ENCODE data around the gene UBE2H. TPM values are rescaled to one million over a fixed set of nuclear protein-coding genes. Genes with fewer than 3 reads are reported as not detected.

UBE2H gene
- total and polyA plus RNA-seq, 10 of the 15 experiments (the other 5 are each of a cell fraction or from before 2014, with no cell fraction given), result 15.6 to 75.5 (median 32.8) TPM

DNA sequence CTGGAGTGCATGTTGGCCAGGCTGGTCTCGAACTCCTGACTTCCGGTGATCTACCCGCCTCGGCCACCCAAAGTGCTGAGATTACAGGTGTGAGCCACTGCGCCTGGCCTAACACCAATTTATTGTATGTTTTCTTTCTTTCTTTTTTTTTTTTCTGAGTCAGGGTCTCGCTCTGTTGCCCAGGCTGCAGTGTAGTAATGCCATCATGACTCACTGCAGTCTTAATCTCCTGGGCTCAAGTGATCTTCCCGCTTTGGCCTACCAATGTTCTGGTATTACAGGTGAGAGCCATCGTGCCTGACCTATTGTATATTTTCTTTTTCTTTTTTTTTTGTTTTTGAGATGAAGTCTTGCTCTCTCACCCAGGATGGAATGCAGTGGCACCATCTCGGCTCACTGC, 33.8 kb upstream of the UBE2H start:
- in situ Hi-C loops (cut with MboI), result no loop called here
- H2AFZ ChIP-seq (ENCODE audit: control insufficient read depth, low read depth, low read length), result no peak overlapping the region
- SMC1A ChIA-PET (ENCODE audit: uncharacterized antibody, unreplicated experiment), result interaction anchor here (1.6 kb wide), 1 partner anchor 23 kb away, joined by 7 read pairs; no protein-coding TSS in a partner anchor
- BruUV-seq (replicated peaks), result no TSS peak
- WGBS (ENCODE audit: insufficient coverage, insufficient replicate concordance, low lambda C conversion rate, missing lambda C conversion rate), result 74% methylated on average over 8 of the region's 9 CpGs
- no peaks in the 10 kb centered on the region for H3K36me3 ChIP-seq (ENCODE audit: control insufficient read depth in 2 of 2, insufficient read depth in 2 of 2, low read length in 1 of 2)
- DNase-seq (ENCODE audit: low read depth, low spot score), result no peak
- FAIRE-seq, result no peak
- H3K27me3 ChIP-seq (replicated peaks in 1 of 2; ENCODE audit: control insufficient read depth in 2 of 2, insufficient read depth in 2 of 2, low read length in 1 of 2), result no peaks in the 10 kb centered on the region
- peaks cover 14% of the 10 kb centered on the region for H3K4me1 ChIP-seq (ENCODE audit: control insufficient read depth, insufficient read depth, low read length)
- POLR2A ChIA-PET, result interaction anchor here (0.6 kb wide), 1 partner anchor 19 kb away, joined by 4 read pairs; no protein-coding TSS in a partner anchor
- H3K27ac ChIP-seq (ENCODE audit: control insufficient read depth, insufficient read depth), result no peak overlapping the region
- H4K20me1 ChIP-seq (ENCODE audit: control insufficient read depth, insufficient read depth), result no peaks in the 10 kb centered on the region
- no peaks in the 10 kb centered on the region for H3K9me3 ChIP-seq (replicated peaks; ENCODE audit: control insufficient read depth, insufficient read depth, low read length)
- intact Hi-C loops (cut with micrococcal nuclease; ENCODE audit: unreplicated experiment), result no loop called here
- CTCF ChIA-PET, result interaction anchor here (1.0 kb wide), 1 partner anchor 157 kb away, joined by 3 read pairs; no protein-coding TSS in a partner anchor
- no peak for ATAC-seq
- H3K79me2 ChIP-seq (ENCODE audit: control insufficient read depth, insufficient read depth, low read length), result no peaks in the 10 kb centered on the region
- H3K4me2 ChIP-seq (ENCODE audit: control insufficient read depth, insufficient read depth), result no peak overlapping the region
- RAD21 ChIA-PET (ENCODE audit: unreplicated experiment), result no interaction called here
- no peak overlapping the region for H3K4me3 ChIP-seq
- no peak overlapping the region for H3K9ac ChIP-seq (ENCODE audit: control insufficient read depth, insufficient read depth, low read length)
- TF ChIP-seq, protein P1, sequence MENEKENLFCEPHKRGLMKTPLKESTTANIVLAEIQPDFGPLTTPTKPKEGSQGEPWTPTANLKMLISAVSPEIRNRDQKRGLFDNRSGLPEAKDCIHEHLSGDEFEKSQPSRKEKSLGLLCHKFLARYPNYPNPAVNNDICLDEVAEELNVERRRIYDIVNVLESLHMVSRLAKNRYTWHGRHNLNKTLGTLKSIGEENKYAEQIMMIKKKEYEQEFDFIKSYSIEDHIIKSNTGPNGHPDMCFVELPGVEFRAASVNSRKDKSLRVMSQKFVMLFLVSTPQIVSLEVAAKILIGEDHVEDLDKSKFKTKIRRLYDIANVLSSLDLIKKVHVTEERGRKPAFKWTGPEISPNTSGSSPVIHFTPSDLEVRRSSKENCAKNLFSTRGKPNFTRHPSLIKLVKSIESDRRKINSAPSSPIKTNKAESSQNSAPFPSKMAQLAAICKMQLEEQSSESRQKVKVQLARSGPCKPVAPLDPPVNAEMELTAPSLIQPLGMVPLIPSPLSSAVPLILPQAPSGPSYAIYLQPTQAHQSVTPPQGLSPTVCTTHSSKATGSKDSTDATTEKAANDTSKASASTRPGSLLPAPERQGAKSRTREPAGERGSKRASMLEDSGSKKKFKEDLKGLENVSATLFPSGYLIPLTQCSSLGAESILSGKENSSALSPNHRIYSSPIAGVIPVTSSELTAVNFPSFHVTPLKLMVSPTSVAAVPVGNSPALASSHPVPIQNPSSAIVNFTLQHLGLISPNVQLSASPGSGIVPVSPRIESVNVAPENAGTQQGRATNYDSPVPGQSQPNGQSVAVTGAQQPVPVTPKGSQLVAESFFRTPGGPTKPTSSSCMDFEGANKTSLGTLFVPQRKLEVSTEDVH (IDR thresholded peaks at IDR 0.05; ENCODE audit: low read depth, partially characterized antibody), result no peak
- no peak for TF ChIP-seq RAD51 (IDR thresholded peaks at IDR 0.05)

DNA sequence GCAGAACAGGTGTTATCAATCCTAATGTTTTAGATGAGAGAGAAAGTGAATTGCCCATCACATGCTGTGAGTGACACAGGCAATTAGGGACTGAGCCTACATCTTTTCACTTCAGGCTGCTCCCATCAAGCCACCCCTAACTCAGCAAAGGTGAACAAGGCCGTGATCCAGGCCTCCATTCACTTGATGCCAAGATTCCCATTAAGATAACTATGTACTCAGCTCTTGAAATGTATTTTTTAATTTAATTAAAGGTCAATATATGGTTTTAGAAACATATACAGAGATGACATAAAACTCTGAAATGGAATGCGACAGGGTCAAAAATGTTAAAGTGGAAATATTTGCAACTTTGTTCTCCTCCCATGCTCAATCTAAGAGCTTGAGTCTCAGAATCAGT, 27.9 kb upstream of the UBE2H start:
- SMC1A ChIA-PET (ENCODE audit: uncharacterized antibody, unreplicated experiment), result interaction anchor here (1.9 kb wide), 1 partner anchor 22 kb away, joined by 5 read pairs; no protein-coding TSS in a partner anchor
- TF ChIP-seq CHD2 (IDR thresholded peaks at IDR 0.05; ENCODE audit: borderline replicate concordance, low read depth, low read length) (no peak), CHD1 (IDR thresholded peaks at IDR 0.05; ENCODE audit: low read depth, low read length) (no peak), SIX5 (IDR thresholded peaks at IDR 0.05; ENCODE audit: low read depth, low read length, severe bottlenecking) (no peak)
- TF ChIP-seq, protein P2, sequence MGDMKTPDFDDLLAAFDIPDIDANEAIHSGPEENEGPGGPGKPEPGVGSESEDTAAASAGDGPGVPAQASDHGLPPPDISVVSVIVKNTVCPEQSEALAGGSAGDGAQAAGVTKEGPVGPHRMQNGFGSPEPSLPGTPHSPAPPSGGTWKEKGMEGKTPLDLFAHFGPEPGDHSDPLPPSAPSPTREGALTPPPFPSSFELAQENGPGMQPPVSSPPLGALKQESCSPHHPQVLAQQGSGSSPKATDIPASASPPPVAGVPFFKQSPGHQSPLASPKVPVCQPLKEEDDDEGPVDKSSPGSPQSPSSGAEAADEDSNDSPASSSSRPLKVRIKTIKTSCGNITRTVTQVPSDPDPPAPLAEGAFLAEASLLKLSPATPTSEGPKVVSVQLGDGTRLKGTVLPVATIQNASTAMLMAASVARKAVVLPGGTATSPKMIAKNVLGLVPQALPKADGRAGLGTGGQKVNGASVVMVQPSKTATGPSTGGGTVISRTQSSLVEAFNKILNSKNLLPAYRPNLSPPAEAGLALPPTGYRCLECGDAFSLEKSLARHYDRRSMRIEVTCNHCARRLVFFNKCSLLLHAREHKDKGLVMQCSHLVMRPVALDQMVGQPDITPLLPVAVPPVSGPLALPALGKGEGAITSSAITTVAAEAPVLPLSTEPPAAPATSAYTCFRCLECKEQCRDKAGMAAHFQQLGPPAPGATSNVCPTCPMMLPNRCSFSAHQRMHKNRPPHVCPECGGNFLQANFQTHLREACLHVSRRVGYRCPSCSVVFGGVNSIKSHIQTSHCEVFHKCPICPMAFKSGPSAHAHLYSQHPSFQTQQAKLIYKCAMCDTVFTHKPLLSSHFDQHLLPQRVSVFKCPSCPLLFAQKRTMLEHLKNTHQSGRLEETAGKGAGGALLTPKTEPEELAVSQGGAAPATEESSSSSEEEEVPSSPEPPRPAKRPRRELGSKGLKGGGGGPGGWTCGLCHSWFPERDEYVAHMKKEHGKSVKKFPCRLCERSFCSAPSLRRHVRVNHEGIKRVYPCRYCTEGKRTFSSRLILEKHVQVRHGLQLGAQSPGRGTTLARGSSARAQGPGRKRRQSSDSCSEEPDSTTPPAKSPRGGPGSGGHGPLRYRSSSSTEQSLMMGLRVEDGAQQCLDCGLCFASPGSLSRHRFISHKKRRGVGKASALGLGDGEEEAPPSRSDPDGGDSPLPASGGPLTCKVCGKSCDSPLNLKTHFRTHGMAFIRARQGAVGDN (IDR thresholded peaks at IDR 0.05), result no peak
- TF ChIP-seq, protein P3, sequence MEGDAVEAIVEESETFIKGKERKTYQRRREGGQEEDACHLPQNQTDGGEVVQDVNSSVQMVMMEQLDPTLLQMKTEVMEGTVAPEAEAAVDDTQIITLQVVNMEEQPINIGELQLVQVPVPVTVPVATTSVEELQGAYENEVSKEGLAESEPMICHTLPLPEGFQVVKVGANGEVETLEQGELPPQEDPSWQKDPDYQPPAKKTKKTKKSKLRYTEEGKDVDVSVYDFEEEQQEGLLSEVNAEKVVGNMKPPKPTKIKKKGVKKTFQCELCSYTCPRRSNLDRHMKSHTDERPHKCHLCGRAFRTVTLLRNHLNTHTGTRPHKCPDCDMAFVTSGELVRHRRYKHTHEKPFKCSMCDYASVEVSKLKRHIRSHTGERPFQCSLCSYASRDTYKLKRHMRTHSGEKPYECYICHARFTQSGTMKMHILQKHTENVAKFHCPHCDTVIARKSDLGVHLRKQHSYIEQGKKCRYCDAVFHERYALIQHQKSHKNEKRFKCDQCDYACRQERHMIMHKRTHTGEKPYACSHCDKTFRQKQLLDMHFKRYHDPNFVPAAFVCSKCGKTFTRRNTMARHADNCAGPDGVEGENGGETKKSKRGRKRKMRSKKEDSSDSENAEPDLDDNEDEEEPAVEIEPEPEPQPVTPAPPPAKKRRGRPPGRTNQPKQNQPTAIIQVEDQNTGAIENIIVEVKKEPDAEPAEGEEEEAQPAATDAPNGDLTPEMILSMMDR (IDR thresholded peaks at IDR 0.05 in 2 of 3, conservative IDR thresholded peaks at IDR 0.05 in 1 of 3; ENCODE audit: control insufficient read depth in 2 of 3, extremely low read depth in 1 of 3, insufficient read depth in 1 of 3, low read depth in 3 of 3, low read length in 3 of 3), result no peak

More for the DNA sequence above, 27.9 kb upstream of the UBE2H start:
- 50% methylated on average over 2 of the region's 2 CpGs for WGBS (ENCODE audit: insufficient coverage, insufficient replicate concordance, low lambda C conversion rate, missing lambda C conversion rate)
- no peak overlapping the region for H3K9ac ChIP-seq (ENCODE audit: control insufficient read depth, insufficient read depth, low read length)
- FAIRE-seq, result no peak
- no TSS peak for BruUV-seq (replicated peaks)
- no peak overlapping the region for H3K27ac ChIP-seq (ENCODE audit: control insufficient read depth, insufficient read depth)
- no peaks in the 10 kb centered on the region for H3K36me3 ChIP-seq (ENCODE audit: control insufficient read depth in 2 of 2, insufficient read depth in 2 of 2, low read length in 1 of 2)
- ChIA-PET CTCF (interaction anchor here (0.9 to 1.5 kb wide), 2 partner anchors 10 to 20 kb away, joined by 3 read pairs; no protein-coding TSS in a partner anchor), POLR2A (no interaction called here), RAD21 (ENCODE audit: unreplicated experiment) (interaction anchor here (1.1 kb wide), 1 partner anchor 10 kb away, joined by 3 read pairs; no protein-coding TSS in a partner anchor)
- ATAC-seq, result no peak
- no peaks in the 10 kb centered on the region for H3K27me3 ChIP-seq (replicated peaks in 1 of 2; ENCODE audit: control insufficient read depth in 2 of 2, insufficient read depth in 2 of 2, low read length in 1 of 2)
- H3K9me3 ChIP-seq (replicated peaks; ENCODE audit: control insufficient read depth, insufficient read depth, low read length), result no peaks in the 10 kb centered on the region
- H3K79me2 ChIP-seq (ENCODE audit: control insufficient read depth, insufficient read depth, low read length), result no peaks in the 10 kb centered on the region
- in situ Hi-C loops (cut with MboI) (no loop called here), intact Hi-C loops (cut with micrococcal nuclease; ENCODE audit: unreplicated experiment) (no loop called here)
- H4K20me1 ChIP-seq (ENCODE audit: control insufficient read depth, insufficient read depth), result no peaks in the 10 kb centered on the region
- DNase-seq (ENCODE audit: low read depth, low spot score), result no peak
- no peak overlapping the region for H2AFZ ChIP-seq (ENCODE audit: control insufficient read depth, low read depth, low read length)
- H3K4me1 ChIP-seq (ENCODE audit: control insufficient read depth, insufficient read depth, low read length), result no peaks in the 10 kb centered on the region
- no peak overlapping the region for H3K4me2 ChIP-seq (ENCODE audit: control insufficient read depth, insufficient read depth)
- no peak overlapping the region for H3K4me3 ChIP-seq

Measured in GM12878 (cell line).